SK-N-SH (cell line): ENCODE measurements around the gene HIPK3. TPM values are rescaled to one million over a fixed set of nuclear protein-coding genes. Genes with fewer than 3 reads are reported as not detected.

ENCODE experiments used
- CTCF ChIA-PET: fragments of 300-600, 350-600 bp; formaldehyde crosslinking; extraction: SDS; loops from one replicate; lab custom pipeline; 2021; lab: Yijun Ruan, JAX
- POLR2A ChIA-PET: fragments of 350-600 bp; sonication (Branson Sonifier 250); formaldehyde crosslinking; extraction: SDS; loops from one replicate; lab custom pipeline; 2020; ENCODE audit warnings: antibody characterized with exemption, inconsistent platforms; lab: Yijun Ruan, JAX
- DNase-seq: peaks from one replicate; pipeline ENCODE4 v3.0.0; 2012
- H2AFZ ChIP-seq: fragments of 200-600 bp; sonication (generic); 2 replicates; pipeline ENCODE4 v1.8.1; 2016; ENCODE audit warnings: antibody characterized with exemption, mild to moderate bottlenecking, low read depth
- H3F3A ChIP-seq: fragments of 200-600 bp; sonication (generic); replicated peaks from 2 replicates; pipeline ENCODE3; 2016; ENCODE audit warnings: antibody characterized with exemption, mild to moderate bottlenecking; ENCODE audit not compliant: insufficient read depth
- H3K27ac ChIP-seq, 2 experiments: fragments of 200-500 bp in 1 of 2; fragments of 200-600 bp in 1 of 2; sonication (Bioruptor generic) in 1 of 2; sonication (generic), shearing (Covaris generic) in 1 of 2; 2 replicates each; pipeline versions ENCODE4 v1.5.1 to v1.6.1; 2014 to 2016; ENCODE audit warnings: low read depth in 2 of 2, inconsistent platforms in 1 of 2, low read length in 1 of 2, mild to moderate bottlenecking in 1 of 2, mixed read lengths in 1 of 2
- H3K27me3 ChIP-seq: fragments of 200-600 bp; sonication (generic), shearing (Covaris generic); 2 replicates; pipeline ENCODE4 v1.6.1; 2016; ENCODE audit warnings: mixed run types; ENCODE audit not compliant: insufficient read depth
- H3K36me3 ChIP-seq, 2 experiments: fragments of 200-500 bp in 1 of 2; fragments of 200-600 bp in 1 of 2; sonication (Bioruptor generic) in 1 of 2; sonication (generic) in 1 of 2; replicated peaks in 1 of 2; 2 replicates each; pipeline versions ENCODE3 to v1.5.1; 2014 to 2016; ENCODE audit warnings: low read length in 1 of 2, mild to moderate bottlenecking in 1 of 2; ENCODE audit not compliant: insufficient read depth in 2 of 2, control insufficient read depth in 1 of 2
- H3K4me1 ChIP-seq, 2 experiments: fragments of 200-500 bp in 1 of 2; fragments of 200-600 bp in 1 of 2; sonication (Bioruptor generic) in 1 of 2; sonication (generic), shearing (Covaris generic) in 1 of 2; 2 replicates each; pipeline versions ENCODE4 v1.5.1 to v1.6.1; 2014 to 2016; ENCODE audit warnings: low read depth in 1 of 2, low read length in 1 of 2, mixed run types in 1 of 2; ENCODE audit not compliant: insufficient read depth in 2 of 2, control insufficient read depth in 1 of 2
- H3K4me2 ChIP-seq: fragments of 200-600 bp; sonication (generic), shearing (Covaris generic); 2 replicates; pipeline ENCODE4 v1.6.1; 2017; ENCODE audit warnings: mixed run types
- H3K4me3 ChIP-seq, 2 experiments: fragments of 200-500 bp in 1 of 2; fragments of 200-600 bp in 1 of 2; sonication (Bioruptor generic) in 1 of 2; sonication (generic), shearing (Covaris generic) in 1 of 2; 2 replicates each; pipeline versions ENCODE4 v1.5.1 to v1.8.1; 2014 to 2016; ENCODE audit warnings: low read depth in 2 of 2, inconsistent platforms in 1 of 2, low read length in 1 of 2, mild to moderate bottlenecking in 1 of 2, mixed read lengths in 1 of 2, moderate library complexity in 1 of 2
- H3K79me2 ChIP-seq: fragments of 200-600 bp; sonication (generic); 2 replicates; pipeline ENCODE4 v1.8.1; 2017; ENCODE audit warnings: mild to moderate bottlenecking; ENCODE audit not compliant: insufficient read depth
- H3K9ac ChIP-seq: fragments of 200-600 bp; sonication (generic); 2 replicates; pipeline ENCODE4 v1.6.1; 2017; ENCODE audit warnings: mixed run types
- H3K9me2 ChIP-seq: fragments of 200-600 bp; sonication (generic); 2 replicates; pipeline ENCODE4 v1.6.1; 2017; ENCODE audit warnings: mixed run types
- H3K9me3 ChIP-seq: fragments of 200-600 bp; sonication (generic); 2 replicates; pipeline ENCODE4 v1.6.1; 2017; ENCODE audit warnings: mixed run types, mild to moderate bottlenecking, moderate library complexity
- H4K20me1 ChIP-seq: fragments of 200-600 bp; sonication (generic); 2 replicates; pipeline ENCODE4 v1.6.1; 2017; ENCODE audit warnings: mild to moderate bottlenecking, mixed run types; ENCODE audit not compliant: insufficient read depth
- JUND ChIP-seq: IDR thresholded peaks from 2 replicates; pipeline ENCODE4 v1.4.0; 2012
- RCOR1 ChIP-seq: fragments of 150-350 bp; IDR thresholded peaks from 2 replicates; pipeline ENCODE4 v1.6.1; 2017; ENCODE audit warnings: antibody characterized with exemption, low read length
- RFX5 ChIP-seq: IDR thresholded peaks from 2 replicates; pipeline ENCODE4 v1.6.1; 2012; ENCODE audit warnings: mild to moderate bottlenecking, improper control_type of control experiment, low read length
- RXRA ChIP-seq: IDR thresholded peaks from 2 replicates; pipeline ENCODE4 v1.4.0; 2012; ENCODE audit warnings: low read depth, mild to moderate bottlenecking, borderline replicate concordance
- SIN3A ChIP-seq: IDR thresholded peaks from 2 replicates; pipeline ENCODE4 v1.6.1; 2012; ENCODE audit warnings: low read depth, mild to moderate bottlenecking, low read length, moderate library complexity, borderline replicate concordance
- TAF1 ChIP-seq: IDR thresholded peaks from 2 replicates; pipeline ENCODE4 v1.6.1; 2012; ENCODE audit warnings: low read depth, mild to moderate bottlenecking, low read length, moderate library complexity, borderline replicate concordance
- whole genome bisulfite sequencing: methylation state at CpG from one replicate; pipeline ENCODE4 v1.1.6; 2017; ENCODE audit warnings: low lambda C conversion rate; 5-methylcytosine and 5-hydroxymethylcytosine counted together
- polyA plus RNA-seq, 3 experiments: library from polyadenylated mRNA; depleted of rRNA; stranded (reverse); fragments of >200 nt; gene quantifications; 2 replicates each; pipeline ENCODE4 v1.2.3, GENCODE V29; 2012
- TF ChIP-seq, protein P1 (sequence below): fragments of 150-350 bp; IDR thresholded peaks from 2 replicates; pipeline ENCODE4 v1.6.1; 2016; ENCODE audit warnings: mild to moderate bottlenecking, low read depth, low read length
- TF ChIP-seq, protein P2 (sequence below): IDR thresholded peaks from 2 replicates; pipeline ENCODE4; 2012
- TF ChIP-seq, protein P3 (sequence below): IDR thresholded peaks from 2 replicates; pipeline ENCODE4 v1.4.0; 2012; ENCODE audit warnings: low read depth
- TF ChIP-seq, protein P4 (sequence below): IDR thresholded peaks from 2 replicates; pipeline ENCODE4 v1.6.1; 2012; ENCODE audit warnings: mild to moderate bottlenecking, low read depth, low read length, moderate library complexity
- TF ChIP-seq, protein P5 (sequence below): IDR thresholded peaks from 2 replicates; pipeline ENCODE4 v1.4.0; 2012; ENCODE audit warnings: low read depth, borderline replicate concordance

The HIPK3 gene
- polyA plus RNA-seq, 1 of the 3 experiments (the other 2 are of a cell fraction): 5.2 TPM

DNA sequence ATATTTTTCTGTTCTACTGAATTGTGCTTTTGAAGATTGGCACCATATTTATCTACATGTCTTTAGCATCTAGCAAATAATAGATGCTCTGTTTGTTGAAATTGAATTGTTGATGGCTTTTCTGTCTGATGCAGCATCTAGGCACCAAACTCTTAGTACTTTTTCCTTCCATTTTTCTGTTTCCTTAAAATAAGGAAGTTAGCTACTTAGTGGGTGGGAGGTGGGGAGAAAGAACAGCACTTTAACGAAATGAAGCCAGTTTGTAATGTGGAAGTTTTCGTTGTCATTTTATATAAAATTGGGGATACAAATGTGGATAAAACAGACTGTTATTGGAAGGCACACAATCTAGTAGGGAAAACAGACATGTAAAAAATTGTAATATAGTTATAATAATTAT lies 76.6 kb downstream of the HIPK3 start:
- H3K4me3 ChIP-seq: no peak overlapping the region
- no peaks in the 10 kb centered on the region for H3K9me2 ChIP-seq
- no peak overlapping the region for H2AFZ ChIP-seq
- TF ChIP-seq TAF1 (no peak), RCOR1 (no peak), JUND (no peak), SIN3A (no peak), RXRA (no peak), RFX5 (no peak)
- TF ChIP-seq, protein P1, sequence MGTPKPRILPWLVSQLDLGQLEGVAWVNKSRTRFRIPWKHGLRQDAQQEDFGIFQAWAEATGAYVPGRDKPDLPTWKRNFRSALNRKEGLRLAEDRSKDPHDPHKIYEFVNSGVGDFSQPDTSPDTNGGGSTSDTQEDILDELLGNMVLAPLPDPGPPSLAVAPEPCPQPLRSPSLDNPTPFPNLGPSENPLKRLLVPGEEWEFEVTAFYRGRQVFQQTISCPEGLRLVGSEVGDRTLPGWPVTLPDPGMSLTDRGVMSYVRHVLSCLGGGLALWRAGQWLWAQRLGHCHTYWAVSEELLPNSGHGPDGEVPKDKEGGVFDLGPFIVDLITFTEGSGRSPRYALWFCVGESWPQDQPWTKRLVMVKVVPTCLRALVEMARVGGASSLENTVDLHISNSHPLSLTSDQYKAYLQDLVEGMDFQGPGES: no peak
- TF ChIP-seq, protein P2, sequence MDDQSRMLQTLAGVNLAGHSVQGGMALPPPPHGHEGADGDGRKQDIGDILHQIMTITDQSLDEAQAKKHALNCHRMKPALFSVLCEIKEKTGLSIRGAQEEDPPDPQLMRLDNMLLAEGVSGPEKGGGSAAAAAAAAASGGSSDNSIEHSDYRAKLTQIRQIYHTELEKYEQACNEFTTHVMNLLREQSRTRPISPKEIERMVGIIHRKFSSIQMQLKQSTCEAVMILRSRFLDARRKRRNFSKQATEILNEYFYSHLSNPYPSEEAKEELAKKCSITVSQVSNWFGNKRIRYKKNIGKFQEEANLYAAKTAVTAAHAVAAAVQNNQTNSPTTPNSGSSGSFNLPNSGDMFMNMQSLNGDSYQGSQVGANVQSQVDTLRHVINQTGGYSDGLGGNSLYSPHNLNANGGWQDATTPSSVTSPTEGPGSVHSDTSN: no peak
- TF ChIP-seq, protein P3, sequence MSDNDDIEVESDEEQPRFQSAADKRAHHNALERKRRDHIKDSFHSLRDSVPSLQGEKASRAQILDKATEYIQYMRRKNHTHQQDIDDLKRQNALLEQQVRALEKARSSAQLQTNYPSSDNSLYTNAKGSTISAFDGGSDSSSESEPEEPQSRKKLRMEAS: no peak
- TF ChIP-seq, protein P4, sequence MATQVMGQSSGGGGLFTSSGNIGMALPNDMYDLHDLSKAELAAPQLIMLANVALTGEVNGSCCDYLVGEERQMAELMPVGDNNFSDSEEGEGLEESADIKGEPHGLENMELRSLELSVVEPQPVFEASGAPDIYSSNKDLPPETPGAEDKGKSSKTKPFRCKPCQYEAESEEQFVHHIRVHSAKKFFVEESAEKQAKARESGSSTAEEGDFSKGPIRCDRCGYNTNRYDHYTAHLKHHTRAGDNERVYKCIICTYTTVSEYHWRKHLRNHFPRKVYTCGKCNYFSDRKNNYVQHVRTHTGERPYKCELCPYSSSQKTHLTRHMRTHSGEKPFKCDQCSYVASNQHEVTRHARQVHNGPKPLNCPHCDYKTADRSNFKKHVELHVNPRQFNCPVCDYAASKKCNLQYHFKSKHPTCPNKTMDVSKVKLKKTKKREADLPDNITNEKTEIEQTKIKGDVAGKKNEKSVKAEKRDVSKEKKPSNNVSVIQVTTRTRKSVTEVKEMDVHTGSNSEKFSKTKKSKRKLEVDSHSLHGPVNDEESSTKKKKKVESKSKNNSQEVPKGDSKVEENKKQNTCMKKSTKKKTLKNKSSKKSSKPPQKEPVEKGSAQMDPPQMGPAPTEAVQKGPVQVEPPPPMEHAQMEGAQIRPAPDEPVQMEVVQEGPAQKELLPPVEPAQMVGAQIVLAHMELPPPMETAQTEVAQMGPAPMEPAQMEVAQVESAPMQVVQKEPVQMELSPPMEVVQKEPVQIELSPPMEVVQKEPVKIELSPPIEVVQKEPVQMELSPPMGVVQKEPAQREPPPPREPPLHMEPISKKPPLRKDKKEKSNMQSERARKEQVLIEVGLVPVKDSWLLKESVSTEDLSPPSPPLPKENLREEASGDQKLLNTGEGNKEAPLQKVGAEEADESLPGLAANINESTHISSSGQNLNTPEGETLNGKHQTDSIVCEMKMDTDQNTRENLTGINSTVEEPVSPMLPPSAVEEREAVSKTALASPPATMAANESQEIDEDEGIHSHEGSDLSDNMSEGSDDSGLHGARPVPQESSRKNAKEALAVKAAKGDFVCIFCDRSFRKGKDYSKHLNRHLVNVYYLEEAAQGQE: no peak
- TF ChIP-seq, protein P5, sequence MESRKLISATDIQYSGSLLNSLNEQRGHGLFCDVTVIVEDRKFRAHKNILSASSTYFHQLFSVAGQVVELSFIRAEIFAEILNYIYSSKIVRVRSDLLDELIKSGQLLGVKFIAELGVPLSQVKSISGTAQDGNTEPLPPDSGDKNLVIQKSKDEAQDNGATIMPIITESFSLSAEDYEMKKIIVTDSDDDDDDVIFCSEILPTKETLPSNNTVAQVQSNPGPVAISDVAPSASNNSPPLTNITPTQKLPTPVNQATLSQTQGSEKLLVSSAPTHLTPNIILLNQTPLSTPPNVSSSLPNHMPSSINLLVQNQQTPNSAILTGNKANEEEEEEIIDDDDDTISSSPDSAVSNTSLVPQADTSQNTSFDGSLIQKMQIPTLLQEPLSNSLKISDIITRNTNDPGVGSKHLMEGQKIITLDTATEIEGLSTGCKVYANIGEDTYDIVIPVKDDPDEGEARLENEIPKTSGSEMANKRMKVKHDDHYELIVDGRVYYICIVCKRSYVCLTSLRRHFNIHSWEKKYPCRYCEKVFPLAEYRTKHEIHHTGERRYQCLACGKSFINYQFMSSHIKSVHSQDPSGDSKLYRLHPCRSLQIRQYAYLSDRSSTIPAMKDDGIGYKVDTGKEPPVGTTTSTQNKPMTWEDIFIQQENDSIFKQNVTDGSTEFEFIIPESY: no peak
- H4K20me1 ChIP-seq: peaks cover 6% of the 10 kb centered on the region
- peaks cover 8 to 31% of the 10 kb centered on the region in 2 experiments for H3K36me3 ChIP-seq
- ChIA-PET POLR2A (no interaction called here), CTCF (interaction anchor here (1.3 to 3.3 kb wide), 2 partner anchors 14 to 167 kb away, joined by 3 to 9 read pairs; no protein-coding TSS in a partner anchor)
- H3K9ac ChIP-seq: no peak overlapping the region
- H3K4me2 ChIP-seq: no peak overlapping the region
- no peaks in the 10 kb centered on the region for H3K9me3 ChIP-seq
- DNase-seq: no peak
- peaks cover 79% of the 10 kb centered on the region for H3K79me2 ChIP-seq
- no peaks in the 10 kb centered on the region for H3K27me3 ChIP-seq
- H3K4me1 ChIP-seq: peaks cover 0 to 8% of the 10 kb centered on the region in 2 experiments; a peak in 2 of 4 replicates
- WGBS: 97% methylated on average over 2 of the region's 2 CpGs
- no peak overlapping the region for H3K27ac ChIP-seq
- peaks cover 17% of the 10 kb centered on the region for H3F3A ChIP-seq
